Mammary epithelial cell (primary cell): ENCODE results near the gene ZMYM5.

Experiments used
- CTCF ChIP-seq, 2 donors: IDR thresholded peaks in 1 of 2; conservative IDR thresholded peaks in 1 of 2; 2 replicates each; pipeline ENCODE4 v1.5.1; 2011 to 2012; ENCODE audit warnings: inconsistent platforms in 2 of 2, low read length in 2 of 2, mild to moderate bottlenecking in 2 of 2, control low read depth in 1 of 2, low read depth in 1 of 2; ENCODE audit not compliant: insufficient read depth in 1 of 2; ENCODE audit errors: extremely low read depth in 1 of 2
- EZH2 ChIP-seq: IDR thresholded peaks from 2 replicates; pipeline ENCODE4 v1.6.1; 2012; ENCODE audit warnings: low read length, inconsistent platforms, borderline replicate concordance

DNA sequence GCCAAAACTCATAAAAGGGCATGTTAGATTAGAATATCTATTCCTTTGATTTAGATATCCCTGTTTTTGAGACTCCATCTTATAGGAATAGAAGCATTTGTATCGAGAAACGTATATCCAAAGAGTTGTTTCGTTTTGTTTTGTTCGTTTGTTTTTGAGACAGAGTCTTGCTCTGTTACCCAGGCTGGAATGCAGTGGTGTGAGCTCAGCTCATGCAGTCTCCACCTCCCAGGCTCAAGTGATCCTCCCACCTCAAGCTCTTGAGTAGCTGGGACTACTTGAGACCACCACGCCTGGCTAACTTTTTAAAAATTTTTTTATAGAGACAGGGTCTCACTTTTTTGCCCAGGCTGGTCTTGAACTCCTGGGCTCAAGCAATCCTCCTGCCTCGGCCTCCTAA lies 26.6 kb upstream of the ZMYM5 start:
- TF ChIP-seq CTCF (conservative IDR thresholded peaks at IDR 0.05 in 1 of 2, IDR thresholded peaks at IDR 0.05 in 1 of 2; ENCODE audit: extremely low read depth in 1 of 2, insufficient read depth in 1 of 2, low read depth in 1 of 2, low read length in 2 of 2) (no peak), EZH2 (no peak)
